ENCODE measurements around the gene ZNF385B. TPM values are rescaled to one million over a fixed set of nuclear protein-coding genes. Genes with fewer than 3 reads are reported as not detected.

Gene ZNF385B
- total RNA-seq, 4 donors from 2014 or later = 0.74 to 4.6 (median 0.82) TPM; not detected in 1

- no peak for ATAC-seq (ENCODE audit: low FRiP score)
- TF ChIP-seq CTCF (IDR thresholded peaks at IDR 0.05) = no peak
- no peak for DNase-seq (ENCODE audit: low spot score)
These were observed 301.1 kb downstream of the ZNF385B start for GRCh38 chr2:179560257-179560735.

- no peak for ATAC-seq (ENCODE audit: low FRiP score)
- TF ChIP-seq CTCF (IDR thresholded peaks at IDR 0.05) = no peak
- DNase-seq (ENCODE audit: low spot score) = no peak
These were observed 302.2 kb downstream of the ZNF385B start for GRCh38 chr2:179559108-179559806.

GRCh38 chr2:179558010-179558934 lies 303.1 kb downstream of the ZNF385B start:
- no peak for ATAC-seq (ENCODE audit: low FRiP score)
- DNase-seq (ENCODE audit: low spot score) = no peak
- TF ChIP-seq CTCF (IDR thresholded peaks at IDR 0.05) = no peak

GRCh38 chr2:179556425-179556824 lies 305.0 kb downstream of the ZNF385B start:
- ATAC-seq (ENCODE audit: low FRiP score) (no peak), DNase-seq (ENCODE audit: low spot score) (no peak)
- TF ChIP-seq CTCF (IDR thresholded peaks at IDR 0.05) = no peak

GRCh38 chr2:179555691-179556283 lies 305.6 kb downstream of the ZNF385B start:
- ATAC-seq (ENCODE audit: low FRiP score) (no peak), DNase-seq (ENCODE audit: low spot score) (no peak)
- no peak for TF ChIP-seq CTCF (IDR thresholded peaks at IDR 0.05)

- no peak for TF ChIP-seq CTCF (IDR thresholded peaks at IDR 0.05)
- ATAC-seq (ENCODE audit: low FRiP score) = no peak
These were observed 306.6 kb downstream of the ZNF385B start for GRCh38 chr2:179554639-179555386.

More at GRCh38 chr2:179554639-179555386, 306.6 kb downstream of the ZNF385B start:
- DNase-seq (ENCODE audit: low spot score) = no peak

Data from omental fat pad (tissue), 4 donors.